Stimulated activated CD4-positive, alpha-beta T cell treated with anti-CD3 and anti-CD28 coated beads, Interleukin-4, amount 100 ng/mL, for 24 hours (primary cell): ENCODE results near the gene QKI.
A peak's percentile ranks its signal among the peaks of the same experiment; 100 is the strongest.

Experiments
- DNase-seq: peaks from one replicate; pipeline ENCODE4 v3.0.0-alpha.2; 2020

QKI gene

DNA sequence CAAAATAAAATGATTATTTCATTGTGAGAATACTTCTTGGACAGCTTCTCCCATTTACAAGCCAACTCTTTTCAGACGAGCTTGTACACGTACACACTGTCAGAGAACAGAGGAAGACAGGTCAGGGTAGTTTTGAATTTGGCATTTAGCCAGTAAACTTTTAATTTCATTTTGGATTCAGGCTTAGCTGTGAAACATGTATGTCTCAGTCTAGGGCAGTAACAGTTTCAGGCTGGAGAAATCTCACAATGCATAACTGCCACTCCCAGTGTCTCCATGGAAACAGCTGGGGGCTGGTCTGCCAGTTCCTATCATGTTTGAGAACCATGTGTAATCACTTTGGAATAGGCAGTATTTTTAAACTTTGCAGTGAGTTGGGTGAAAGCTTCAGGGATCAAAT, 22.0 kb upstream of the QKI start:
- no peak for DNase-seq

DNA sequence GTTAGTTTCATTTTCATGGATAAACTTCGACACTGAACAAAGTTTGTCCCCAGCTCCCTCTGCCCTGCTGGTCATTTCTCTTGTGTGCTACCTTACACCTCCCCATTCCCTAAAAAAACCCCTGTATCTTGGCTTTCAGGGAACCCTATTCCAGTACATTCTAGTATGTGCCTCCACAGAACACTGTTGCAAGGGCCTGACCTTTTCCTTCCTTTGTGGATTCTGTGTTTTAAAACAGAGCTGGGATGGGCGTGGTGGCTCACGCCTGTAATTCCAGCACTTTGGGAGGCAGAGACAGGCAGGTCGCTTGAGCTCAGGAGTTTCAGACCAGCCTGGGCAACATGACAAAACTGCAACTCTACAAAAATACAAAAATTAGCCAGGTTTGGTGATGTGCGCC, 20.6 kb upstream of the QKI start:
- no peak for DNase-seq

DNA sequence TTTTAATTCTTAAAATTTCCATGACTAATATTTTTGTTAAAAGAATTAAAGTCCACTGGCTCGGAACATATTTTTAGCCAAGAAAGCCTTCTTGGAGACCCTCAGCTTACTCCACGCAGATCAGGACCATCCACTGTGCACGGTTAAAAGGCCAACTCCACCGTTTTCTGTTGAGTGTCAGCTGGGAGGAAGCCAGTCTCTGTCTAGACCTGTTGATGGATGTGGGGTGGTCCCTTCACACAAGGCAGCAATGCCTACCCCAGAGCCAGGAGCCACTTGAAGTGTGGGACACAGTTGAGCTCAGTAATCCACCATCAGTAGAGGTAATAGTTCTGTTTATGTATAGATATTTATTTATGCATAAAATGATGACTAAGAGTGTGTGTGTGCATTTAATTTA, 19.9 kb upstream of the QKI start:
- DNase-seq: no peak

DNA sequence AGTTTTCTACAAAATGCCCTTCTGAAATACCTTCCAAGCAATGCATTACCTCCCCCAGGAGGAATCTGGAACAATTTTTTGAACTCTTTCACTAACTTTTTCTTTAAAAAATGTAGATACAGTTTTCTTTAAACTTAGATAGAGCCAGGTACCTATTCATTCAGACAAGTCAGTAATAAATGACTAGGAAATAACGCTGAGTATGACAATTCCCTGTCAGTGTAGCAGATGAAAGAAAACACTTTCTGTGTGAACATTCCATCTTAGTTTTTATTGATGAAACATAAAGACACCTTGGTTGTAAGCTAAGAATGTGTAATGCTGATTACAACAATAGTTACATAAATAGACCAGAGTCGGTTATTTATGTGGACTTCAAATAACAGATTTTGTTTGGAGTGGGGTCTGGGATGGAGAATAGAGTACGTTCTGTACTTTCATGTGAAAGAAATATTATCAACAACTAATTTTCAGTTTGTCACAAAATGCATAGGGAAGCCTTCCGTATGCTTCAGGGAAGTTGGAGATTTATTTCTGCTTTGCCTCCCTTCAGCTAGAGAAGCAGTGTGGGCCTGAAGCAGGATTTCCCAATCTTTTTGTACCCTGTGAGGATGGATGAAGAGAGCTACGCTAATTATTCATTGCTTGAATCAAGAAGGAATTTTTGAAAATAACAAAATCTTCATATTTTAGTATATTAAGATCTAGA, 19.2 kb upstream of the QKI start:
- DNase-seq: no peak

DNA sequence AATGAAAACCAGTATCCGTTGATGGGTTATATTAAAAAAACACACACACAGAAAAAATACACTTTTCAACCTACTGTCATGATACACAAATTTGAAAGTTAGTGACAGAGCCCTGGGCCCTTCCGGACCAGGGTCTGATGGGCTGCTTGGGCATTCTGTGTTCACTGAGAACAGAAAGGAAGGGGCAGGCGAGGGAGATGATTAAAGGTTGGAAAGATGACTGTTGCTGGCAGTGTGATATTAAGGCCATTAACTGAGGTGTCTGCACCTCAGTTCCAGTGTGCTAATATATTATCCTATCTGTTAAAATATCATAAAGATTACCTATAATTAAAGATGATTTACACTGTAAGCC, 18.7 kb upstream of the QKI start:
- no peak for DNase-seq

DNA sequence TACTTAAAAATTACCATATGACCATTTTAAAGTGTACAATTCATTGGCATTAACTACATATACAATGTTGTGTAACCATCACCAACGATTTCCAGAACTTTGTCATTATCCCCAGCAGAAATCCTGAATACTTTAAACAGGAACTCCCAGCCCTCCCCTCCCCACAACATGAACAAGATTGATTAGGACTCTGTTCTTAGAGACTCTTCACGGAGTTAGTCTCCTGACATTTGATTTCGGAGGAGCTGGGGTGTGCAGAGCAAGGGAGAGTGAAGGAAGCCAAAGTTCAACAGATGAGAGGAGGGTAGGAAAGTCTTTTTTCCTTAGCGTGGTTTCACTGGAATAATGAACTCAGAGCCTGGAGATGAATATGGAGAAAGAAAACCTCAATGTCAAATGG, 17.2 kb upstream of the QKI start:
- DNase-seq: no peak

DNA sequence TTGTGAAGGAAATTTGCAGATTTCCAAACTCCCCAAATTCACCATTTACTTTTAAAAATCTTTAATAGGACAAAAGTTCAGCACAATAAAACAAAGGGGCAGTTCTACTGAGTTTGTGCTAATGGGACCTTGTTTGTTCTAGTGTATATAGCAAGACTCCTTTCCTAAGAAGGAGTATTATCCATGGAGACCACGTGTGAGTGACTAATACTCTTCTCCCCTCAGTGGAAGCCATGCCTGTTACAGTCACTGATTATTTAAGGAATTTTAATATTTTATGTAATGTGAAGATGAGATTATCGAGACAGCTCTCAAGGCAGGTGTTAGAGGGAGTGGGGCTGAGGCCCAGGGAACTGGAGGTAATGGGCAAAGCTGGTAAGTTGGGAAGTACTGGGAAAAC, 16.4 kb upstream of the QKI start:
- DNase-seq: no peak

DNA sequence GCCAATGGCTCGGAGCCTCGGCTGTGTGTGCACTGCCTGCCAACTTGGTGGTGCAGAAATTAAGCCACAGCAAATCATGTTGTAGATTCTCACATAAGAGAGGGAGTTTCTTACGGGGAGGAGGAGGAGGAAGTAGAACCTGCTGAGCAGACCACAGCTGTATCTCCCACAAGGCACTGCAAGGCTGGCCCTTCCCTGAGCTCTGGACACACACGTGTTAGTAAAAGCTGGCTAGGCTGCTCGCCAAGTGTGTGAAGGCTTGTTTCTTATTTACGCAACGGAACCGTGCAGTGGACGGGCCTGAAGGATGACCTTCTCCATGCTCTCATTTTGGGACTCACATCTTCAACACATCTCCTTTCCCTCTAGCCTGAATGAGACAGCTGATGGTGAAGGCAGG, 15.7 kb upstream of the QKI start:
- DNase-seq: no peak

DNA sequence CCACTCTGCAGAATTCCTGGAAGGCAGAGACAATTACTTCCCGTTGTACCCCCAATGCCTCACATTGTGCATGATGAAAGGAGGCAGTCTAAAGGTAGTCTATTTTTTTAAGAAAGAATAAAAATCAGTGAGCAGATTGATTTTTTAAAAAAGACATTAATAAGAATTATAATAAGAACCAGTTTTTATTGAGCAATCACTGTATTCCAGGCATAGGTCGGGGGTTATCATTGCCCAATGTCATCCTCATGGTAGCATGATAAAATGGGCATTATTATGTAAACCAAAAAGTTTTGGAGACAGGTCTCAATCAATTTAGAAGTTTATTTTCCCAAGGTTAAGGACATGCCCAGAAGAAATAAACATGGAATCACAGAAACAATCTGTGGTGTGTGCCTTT, 14.0 kb upstream of the QKI start:
- no peak for DNase-seq

DNA sequence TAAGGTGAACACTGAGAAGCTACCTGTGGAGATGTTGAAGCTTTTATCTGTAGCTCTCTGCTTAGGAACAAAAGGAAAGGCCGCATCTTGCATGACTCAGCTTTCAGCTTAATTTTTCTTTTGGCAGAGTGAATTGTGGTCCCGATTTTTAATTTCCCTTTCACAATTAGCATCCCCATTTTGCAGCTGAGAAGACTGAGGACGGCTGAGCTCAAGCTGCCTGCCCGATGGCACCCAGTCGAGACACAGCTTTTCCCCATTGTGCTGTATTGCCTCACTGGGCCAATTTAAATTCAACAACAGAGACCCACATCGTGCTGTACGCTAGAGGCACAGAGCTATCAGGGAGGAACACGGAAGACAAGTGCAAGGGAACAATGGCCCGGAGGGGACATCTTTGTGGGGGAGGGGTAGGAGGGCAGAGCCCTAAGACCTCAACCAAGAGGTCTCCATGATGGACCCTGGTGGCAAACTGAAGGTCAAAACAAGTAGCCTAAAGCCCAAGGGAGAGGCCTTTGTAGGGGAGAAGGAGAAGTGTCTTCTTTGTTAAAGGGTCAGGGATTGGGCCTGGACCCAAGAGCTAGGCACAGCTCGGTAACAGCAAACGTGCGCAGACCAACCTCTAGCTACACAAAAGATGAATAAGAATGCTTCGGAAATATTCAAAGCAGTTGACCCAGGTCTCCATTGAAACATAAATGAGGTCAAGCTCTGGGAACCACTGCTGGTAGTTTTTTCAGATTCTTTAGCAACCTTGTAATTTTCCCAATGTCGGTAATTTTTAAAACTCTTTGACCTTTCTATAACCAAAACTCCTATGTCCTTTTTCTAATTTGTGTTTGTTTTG, 13.3 kb upstream of the QKI start:
- no peak for DNase-seq

DNA sequence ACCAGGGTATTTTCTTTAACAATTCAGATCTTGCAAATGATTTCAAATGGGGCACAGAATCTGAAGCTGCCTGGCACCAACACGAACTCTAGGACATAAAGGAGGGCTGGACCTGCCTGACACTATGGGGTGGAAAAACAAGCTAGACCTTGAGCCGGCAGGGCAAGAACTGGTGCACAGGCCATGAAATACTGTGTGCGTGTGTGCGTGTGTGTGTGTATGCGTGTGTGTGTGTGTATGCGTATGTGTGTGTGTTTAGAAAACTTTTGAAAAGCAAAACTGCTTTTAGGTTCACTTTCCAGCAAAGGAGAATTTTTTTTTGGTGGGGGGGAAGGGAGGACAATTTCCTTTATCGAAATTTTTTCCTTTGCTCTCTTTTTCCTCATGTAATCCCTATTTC, 11.9 kb upstream of the QKI start:
- no peak for DNase-seq

DNA sequence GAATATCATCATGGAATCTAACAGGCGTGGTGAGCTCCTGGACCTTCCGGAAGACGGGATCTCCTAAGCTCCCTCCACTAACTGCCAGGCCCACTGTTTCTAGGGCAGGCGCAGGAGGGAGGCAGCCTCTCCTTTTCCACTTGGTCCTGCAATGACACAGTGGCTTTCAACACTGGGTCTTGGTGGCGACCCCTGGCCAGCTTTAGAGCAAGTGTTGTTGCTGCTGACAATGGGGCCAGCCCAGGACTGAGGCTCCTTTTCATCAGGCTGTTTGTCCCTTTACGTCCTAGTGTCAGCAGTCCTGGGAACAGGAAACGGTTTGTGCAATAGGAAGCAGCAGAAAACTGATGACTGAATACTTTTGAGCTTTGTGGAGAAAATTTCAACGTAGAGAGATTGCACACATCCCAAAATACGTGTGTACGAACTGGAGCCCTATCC, 9.7 kb upstream of the QKI start:
- no peak for DNase-seq

DNA sequence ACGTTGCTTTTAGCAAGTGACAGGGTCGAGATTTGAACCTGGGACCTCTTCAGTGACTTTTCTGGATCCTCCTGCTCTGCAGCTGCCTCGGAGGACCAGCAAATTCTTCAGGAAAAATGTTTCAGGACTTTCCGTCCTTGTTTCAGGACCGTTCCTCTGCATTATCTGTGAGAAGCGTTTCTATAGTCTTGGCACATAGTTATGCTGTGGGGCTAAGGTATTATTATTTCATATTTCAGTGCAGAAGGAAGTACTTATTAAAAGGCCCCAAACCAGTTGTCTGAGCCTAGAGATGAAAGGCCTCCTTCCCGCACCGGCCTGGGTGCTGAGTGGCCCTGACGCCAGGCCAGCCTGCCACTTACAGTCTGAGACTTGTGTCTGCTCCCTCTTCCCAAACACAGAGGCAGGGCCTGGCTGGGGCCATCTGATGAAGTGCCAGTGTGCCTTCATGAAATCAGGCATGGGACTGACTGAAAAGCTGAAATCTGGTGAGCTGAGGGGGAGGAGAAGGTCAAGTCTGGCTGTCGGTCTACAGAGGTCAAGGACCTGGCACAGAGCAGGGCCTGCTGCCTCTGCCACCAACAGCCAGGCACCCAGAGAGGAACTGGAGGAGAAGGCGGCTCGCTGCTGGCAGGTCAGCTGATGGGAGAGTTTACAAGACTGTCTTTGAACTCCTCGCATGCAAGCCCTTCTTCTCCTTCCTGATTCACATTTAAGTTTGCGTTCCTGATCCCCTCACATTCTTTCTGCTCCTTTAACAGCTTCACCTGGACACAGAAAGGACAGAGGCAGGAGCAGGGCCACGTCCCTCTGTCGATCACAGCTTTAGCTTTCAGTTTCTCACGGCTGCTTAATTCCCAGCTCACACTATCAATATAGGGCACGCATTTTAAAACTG, 8.9 kb upstream of the QKI start:
- peak; percentile 6 for DNase-seq

DNA sequence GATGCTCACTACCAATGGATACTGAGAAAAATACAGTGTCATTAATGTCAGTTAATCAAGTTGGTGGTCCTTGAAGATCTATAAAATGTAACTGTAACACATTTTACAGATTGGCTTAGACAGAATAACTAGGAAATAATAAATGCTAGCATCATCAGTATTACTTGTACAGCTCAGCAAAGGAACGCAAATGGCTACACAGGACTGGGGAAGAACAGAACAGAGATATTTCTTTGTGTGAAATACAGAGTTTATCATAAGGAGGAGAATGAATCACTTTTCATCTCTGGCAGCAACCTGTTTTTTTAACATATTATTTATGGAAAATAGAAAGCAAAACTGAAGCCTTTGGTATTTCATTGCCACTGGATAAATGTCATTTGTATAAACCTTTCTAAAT, 8.2 kb upstream of the QKI start:
- no peak for DNase-seq

DNA sequence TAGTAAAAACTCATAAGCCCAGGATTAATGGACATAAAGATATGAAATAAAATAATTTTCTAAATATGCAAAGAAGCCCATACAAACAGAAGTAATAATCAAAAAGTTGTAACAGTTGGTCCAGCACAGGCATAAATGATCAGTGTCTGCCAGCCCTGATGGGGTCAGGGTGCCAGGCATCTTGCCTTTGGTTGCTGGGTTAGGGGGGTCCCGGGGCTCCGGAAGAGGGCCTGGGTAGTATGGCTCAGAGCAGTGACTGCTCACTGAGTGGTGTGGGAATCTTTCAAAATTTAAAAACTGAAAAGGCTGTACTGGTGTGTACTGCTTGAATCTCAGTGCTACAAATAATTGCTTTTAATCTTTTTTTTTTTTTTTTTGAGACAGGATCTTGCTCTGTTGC, 7.7 kb upstream of the QKI start:
- DNase-seq: no peak

DNA sequence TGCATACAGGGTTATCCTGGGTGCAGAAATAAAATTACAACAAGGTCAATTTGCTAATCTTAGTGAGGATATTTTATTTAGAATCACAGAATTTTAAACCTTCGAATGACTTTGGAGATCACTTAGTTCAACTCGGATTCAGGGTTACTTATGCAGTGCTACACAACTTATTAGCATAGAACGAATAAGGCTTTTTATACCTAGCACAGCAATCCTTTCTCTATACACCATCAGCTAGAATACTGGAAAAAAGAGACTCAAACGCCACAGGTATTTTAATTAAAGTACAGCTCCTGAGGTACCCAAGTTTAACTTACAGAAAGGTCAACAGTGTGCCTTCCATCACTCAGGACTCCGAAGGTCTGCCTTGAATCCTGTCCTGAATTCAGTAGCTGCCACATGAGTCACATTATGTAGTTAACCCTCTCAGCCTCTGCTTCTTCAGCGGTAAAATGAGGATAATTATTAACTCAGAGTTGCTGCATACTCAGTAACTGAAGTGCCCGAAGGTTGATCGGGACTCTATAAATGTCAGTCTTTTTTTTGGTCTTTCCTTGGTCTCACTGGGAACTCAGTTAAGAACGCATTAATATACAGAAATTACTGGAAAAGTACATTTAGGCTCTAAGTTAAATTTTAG, 6.0 kb upstream of the QKI start:
- DNase-seq: no peak

DNA sequence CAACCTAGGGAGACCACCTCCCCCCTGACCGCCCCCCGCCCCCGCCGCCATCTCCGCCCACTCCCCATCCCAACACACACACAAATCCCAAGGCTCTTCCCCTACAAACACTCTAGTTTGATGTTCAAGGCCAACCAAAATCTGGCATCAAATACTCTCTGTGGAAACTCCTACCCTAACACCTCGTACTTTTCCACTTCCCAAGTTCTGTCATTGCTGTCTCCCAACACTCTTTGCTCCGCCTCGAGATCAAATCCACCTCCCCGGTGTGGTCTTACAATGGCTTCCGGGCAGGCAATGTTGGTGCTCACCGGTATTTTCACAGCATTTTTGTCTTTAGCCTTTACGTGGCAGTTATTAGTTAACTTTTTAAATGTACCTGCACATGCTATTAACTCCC, 4.8 kb upstream of the QKI start:
- DNase-seq: no peak

DNA sequence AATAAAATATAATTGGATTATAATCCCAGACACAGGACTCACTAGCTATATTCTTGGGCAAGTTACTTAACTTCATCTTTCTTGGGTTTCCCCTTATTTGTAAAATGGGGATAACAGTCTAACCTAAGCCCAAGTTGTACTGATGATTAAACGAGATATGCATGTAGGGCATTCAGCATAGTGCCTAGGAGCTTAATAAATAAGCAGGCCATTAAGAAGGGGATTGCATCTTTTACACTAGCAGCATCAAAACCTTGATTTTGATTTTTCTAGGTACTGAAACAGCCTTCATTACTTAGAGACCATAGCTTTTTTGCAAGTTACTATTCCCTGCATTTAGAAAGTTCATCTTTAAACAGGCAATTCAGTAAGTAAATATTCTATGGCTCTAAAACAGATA, 2.2 kb upstream of the QKI start:
- no peak for DNase-seq

DNA sequence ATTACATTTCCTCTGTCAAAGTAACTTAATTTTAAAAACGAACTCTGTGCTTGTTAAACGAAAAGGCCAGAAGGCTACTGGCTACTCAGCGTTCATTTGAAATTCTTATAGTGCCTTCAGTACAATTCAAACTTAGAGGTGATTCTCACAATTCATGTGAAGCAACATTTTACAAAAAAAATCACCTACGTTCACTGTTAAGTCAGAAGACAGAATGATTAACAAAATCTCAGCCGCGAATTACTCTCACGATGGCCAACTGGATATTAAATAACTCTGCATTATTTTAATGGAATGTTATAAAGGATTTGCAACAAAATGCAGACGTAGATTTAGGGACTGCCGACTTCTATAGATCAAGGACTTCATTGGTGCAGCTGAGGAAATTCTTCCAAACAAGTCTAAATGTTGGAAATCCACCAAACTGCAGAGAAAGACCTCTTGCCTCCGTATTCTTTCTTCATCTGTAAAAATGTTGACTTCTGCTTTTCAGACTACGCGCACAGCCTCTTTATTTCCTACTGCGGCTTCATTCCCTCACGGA, 1.6 kb upstream of the QKI start:
- DNase-seq: no peak

DNA sequence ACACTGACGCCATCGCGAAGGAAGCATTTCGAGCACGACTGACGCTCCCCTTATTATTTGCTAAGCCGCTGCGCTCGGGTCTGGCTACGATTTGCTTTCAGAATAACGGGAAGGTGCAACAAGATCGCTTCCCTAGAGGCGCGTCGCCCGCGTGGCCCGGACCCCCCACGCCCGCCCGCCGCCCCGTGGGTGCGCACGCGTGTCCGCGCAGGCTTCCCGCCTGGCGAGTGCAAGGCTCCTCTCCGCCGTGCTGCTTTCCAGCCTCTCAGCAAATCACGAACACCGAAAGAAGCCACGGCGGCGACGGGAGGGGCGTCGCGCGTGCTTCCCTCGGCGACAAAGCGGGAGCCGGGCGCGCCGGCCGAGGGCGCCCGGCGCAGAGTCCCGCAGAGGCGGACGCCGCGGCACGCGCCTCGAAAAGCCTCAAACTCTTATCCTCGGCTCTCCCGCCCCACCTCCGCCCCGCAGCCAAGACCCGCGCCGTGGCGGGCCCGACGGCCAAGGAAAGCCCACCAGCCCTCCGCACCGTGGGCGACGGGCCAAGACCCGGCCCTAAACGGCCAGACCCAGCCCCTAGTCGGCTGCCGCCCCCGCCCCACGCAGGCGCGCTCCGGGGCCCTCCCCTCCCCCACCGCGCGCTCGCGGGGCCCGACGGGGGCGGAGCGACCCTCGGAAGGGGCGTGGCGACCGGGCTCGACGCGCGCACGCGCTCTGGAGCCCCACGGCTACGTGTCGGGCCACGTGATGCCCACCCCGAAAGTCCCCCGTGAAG, 987 bp upstream of the QKI start:
- peak; percentile 89 for DNase-seq

DNA sequence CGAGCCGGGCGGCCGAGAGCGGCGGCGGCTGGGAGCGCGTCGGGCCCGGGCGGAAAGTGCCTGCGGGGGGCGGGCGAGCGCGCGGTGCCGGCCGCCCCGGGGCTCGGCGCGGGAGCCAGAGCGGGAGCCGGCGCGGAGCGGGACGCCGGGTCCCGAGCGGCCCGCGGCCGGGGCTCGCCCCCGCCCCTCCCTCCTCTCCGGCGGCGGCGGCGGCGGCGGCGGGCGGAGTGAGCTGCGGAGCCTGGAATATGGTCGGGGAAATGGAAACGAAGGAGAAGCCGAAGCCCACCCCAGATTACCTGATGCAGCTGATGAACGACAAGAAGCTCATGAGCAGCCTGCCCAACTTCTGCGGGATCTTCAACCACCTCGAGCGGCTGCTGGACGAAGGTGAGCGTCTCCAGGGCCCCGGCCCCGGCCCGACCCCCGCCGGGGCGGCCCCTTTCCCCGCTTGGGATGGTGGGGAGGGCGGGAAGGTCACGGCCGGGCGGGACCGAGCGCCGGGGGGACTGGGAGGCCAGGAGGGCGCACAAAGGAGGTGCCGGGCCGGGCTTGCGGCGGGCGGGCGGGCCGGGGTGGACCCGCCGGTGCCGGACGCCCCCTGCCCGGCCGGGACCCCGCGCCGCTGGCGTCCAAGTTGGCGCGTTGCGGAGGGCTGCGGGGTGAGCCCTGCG, 565 bp downstream of the QKI start:
- DNase-seq: peak; percentile 28
